HepG2 (cell line): ENCODE results near the gene KLHL5. TPM values are rescaled to one million over a fixed set of nuclear protein-coding genes. Genes with fewer than 3 reads are reported as not detected.

ENCODE experiments used
- ATM ChIP-seq: fragments of 450-650 bp; IDR thresholded peaks from 2 replicates; pipeline ENCODE4 v1.7.1; 2017; ENCODE audit warnings: mild to moderate bottlenecking, borderline replicate concordance
- CC2D1A ChIP-seq: sonication (generic); formaldehyde crosslinking; IDR thresholded peaks from 2 replicates; pipeline ENCODE4 v1.8.1; 2023; ENCODE audit warnings: mild to moderate bottlenecking, missing genetic modification reagents
- FOXA1 ChIP-seq, 2 experiments: fragments of 450-650 bp in 1 of 2; sonication (generic) in 1 of 2; formaldehyde crosslinking in 1 of 2; IDR thresholded peaks; 2 replicates each; pipeline versions ENCODE4 v1.4.0 to v1.6.1; 2016 to 2020; ENCODE audit warnings: missing genetic modification reagents in 1 of 2
- GMEB1 ChIP-seq: sonication (generic); formaldehyde crosslinking; IDR thresholded peaks from 2 replicates; pipeline ENCODE4 v1.5.1; 2020; ENCODE audit warnings: missing genetic modification reagents, mild to moderate bottlenecking, borderline replicate concordance
- HMG20A ChIP-seq: IDR thresholded peaks from 2 replicates; pipeline ENCODE4 v1.6.1; 2016; ENCODE audit warnings: borderline replicate concordance
- PCBP1 ChIP-seq: fragments of 200-400 bp; formaldehyde crosslinking; IDR thresholded peaks from 2 replicates; pipeline ENCODE4 v1.6.1; 2017; ENCODE audit warnings: mild to moderate bottlenecking, low read depth, low read length, borderline replicate concordance
- STAT5B ChIP-seq: sonication (generic); formaldehyde crosslinking; IDR thresholded peaks from 2 replicates; pipeline ENCODE4 v1.4.0; 2020; ENCODE audit warnings: missing genetic modification reagents
- ZFP41 ChIP-seq: sonication (generic); formaldehyde crosslinking; IDR thresholded peaks from 2 replicates; pipeline ENCODE4 v1.4.0; 2020; ENCODE audit warnings: mild to moderate bottlenecking, missing genetic modification reagents, borderline replicate concordance
- ZNF260 ChIP-seq: sonication (generic); formaldehyde crosslinking; IDR thresholded peaks from 2 replicates; pipeline ENCODE4 v1.4.0; 2020; ENCODE audit warnings: missing genetic modification reagents, low read depth, mild to moderate bottlenecking, borderline replicate concordance
- ZNF407 ChIP-seq: sonication (generic); formaldehyde crosslinking; IDR thresholded peaks from one replicate; pipeline ENCODE4 v1.5.1; 2020; ENCODE audit warnings: mild to moderate bottlenecking, missing genetic modification reagents; ENCODE audit errors: not compliant biosample characterization
- ZSCAN25 ChIP-seq: sonication (generic); formaldehyde crosslinking; IDR thresholded peaks from 2 replicates; pipeline ENCODE4 v1.8.0; 2022; ENCODE audit warnings: mild to moderate bottlenecking, missing genetic modification reagents
- polyA plus RNA-seq, 8 experiments: library from polyadenylated mRNA; depleted of rRNA in 3 of 8; stranded (reverse) in 7 of 8; unstranded in 1 of 8; fragments of >200 nt; fragmentation: Illumina TruSeq in 4 of 8; extraction: Trizol in 4 of 8; gene quantifications; 2 replicates each; pipeline versions ENCODE4 v1.2.1 to v1.2.3, GENCODE V29; 2011 to 2016; ENCODE audit warnings: low read depth in 4 of 8, missing spikeins in 1 of 8, mixed read lengths in 1 of 8; ENCODE audit not compliant: insufficient read depth in 1 of 8
- total RNA-seq, 5 experiments: library from RNA; depleted of rRNA; stranded (reverse); fragments of >200 nt; fragmentation: Illumina TruSeq; extraction: Trizol; gene quantifications; 2 replicates each; pipeline ENCODE4 v1.2.3, GENCODE V29; 2016; ENCODE audit warnings: low read depth in 1 of 5
- TF ChIP-seq, protein P1 (sequence below): sonication (generic); formaldehyde crosslinking; IDR thresholded peaks from 2 replicates; pipeline ENCODE4 v1.4.0; 2020; ENCODE audit warnings: missing genetic modification reagents
- TF ChIP-seq, protein P2 (sequence below): sonication (generic); formaldehyde crosslinking; IDR thresholded peaks from 2 replicates; pipeline ENCODE4 v1.5.0; 2020; ENCODE audit warnings: missing genetic modification reagents
- TF ChIP-seq, protein P3 (sequence below), 2 experiments: sonication (generic) in 1 of 2; formaldehyde crosslinking in 1 of 2; IDR thresholded peaks; 2 replicates each; pipeline versions ENCODE4 v1.4.0 to v1.6.1; 2018 to 2020; ENCODE audit warnings: missing genetic modification reagents in 2 of 2, borderline replicate concordance in 1 of 2, low read depth in 1 of 2, mild to moderate bottlenecking in 1 of 2, missing biosample characterization in 1 of 2

The KLHL5 gene
- total and polyA plus RNA-seq, 2 of the 13 experiments (the other 11 are each of a cell fraction or from before 2014, with no cell fraction given), result 36.2 to 38.7 TPM

DNA sequence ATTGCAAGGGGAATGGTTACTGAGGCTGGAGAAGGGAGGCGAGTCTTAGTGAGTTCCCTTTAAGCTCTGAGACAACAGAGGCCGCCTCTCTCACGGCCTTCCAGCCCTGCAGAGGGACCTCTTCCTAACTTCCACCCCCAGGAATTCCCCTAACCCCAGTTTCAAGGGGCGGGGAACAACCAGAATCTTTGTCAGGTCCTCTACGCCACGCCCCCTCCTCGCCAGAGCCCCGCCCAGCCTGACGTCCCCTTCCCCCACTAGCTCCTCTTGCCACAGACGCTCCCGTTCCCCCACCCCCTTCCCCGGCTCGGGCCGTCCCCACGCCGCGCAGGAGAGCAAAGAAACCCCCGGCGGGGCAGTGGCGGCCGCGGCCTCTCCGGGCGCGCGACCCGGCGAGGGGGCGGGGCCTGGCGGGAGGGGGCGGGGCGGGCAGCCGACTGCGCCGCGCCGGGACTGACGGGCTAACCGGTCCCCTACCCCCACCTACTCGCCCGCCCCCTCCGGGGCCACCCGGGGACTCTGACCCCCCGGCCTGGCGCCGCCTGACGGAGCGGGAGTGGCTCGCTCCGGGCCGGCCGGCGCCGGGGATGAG, 17.6 kb upstream of the KLHL5 start (continued):
- TF ChIP-seq GMEB1 (no peak), HMG20A (no peak), PCBP1 (no peak), ZFP41 (CRISPR knock-in tag) (no peak), ATM (no peak), FOXA1 (IDR thresholded peaks at IDR 0.05) (no peak), FOXA1 (CRISPR knock-in tag; IDR thresholded peaks at IDR 0.05) (no peak), CC2D1A (CRISPR knock-in tag) (no peak), STAT5B (no peak), ZNF407 (CRISPR knock-in tag) (no peak), ZSCAN25 (CRISPR knock-in tag) (no peak), ZNF260 (no peak)
- TF ChIP-seq, protein P1, sequence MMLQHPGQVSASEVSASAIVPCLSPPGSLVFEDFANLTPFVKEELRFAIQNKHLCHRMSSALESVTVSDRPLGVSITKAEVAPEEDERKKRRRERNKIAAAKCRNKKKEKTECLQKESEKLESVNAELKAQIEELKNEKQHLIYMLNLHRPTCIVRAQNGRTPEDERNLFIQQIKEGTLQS, result no peak
- TF ChIP-seq, protein P2, sequence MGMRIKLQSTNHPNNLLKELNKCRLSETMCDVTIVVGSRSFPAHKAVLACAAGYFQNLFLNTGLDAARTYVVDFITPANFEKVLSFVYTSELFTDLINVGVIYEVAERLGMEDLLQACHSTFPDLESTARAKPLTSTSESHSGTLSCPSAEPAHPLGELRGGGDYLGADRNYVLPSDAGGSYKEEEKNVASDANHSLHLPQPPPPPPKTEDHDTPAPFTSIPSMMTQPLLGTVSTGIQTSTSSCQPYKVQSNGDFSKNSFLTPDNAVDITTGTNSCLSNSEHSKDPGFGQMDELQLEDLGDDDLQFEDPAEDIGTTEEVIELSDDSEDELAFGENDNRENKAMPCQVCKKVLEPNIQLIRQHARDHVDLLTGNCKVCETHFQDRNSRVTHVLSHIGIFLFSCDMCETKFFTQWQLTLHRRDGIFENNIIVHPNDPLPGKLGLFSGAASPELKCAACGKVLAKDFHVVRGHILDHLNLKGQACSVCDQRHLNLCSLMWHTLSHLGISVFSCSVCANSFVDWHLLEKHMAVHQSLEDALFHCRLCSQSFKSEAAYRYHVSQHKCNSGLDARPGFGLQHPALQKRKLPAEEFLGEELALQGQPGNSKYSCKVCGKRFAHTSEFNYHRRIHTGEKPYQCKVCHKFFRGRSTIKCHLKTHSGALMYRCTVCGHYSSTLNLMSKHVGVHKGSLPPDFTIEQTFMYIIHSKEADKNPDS (CRISPR knock-in tag), result no peak
- TF ChIP-seq, protein P3, sequence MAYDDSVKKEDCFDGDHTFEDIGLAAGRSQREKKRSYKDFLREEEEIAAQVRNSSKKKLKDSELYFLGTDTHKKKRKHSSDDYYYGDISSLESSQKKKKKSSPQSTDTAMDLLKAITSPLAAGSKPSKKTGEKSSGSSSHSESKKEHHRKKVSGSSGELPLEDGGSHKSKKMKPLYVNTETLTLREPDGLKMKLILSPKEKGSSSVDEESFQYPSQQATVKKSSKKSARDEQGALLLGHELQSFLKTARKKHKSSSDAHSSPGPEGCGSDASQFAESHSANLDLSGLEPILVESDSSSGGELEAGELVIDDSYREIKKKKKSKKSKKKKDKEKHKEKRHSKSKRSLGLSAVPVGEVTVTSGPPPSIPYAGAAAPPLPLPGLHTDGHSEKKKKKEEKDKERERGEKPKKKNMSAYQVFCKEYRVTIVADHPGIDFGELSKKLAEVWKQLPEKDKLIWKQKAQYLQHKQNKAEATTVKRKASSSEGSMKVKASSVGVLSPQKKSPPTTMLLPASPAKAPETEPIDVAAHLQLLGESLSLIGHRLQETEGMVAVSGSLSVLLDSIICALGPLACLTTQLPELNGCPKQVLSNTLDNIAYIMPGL (CRISPR knock-in tag; IDR thresholded peaks at IDR 0.05; ENCODE audit: borderline replicate concordance in 1 of 2, low read depth in 1 of 2), result no peak
